SK-N-SH (cell line): Measurements from ENCODE around the gene HS3ST5. TPM values are rescaled to one million over a fixed set of nuclear protein-coding genes. Genes with fewer than 3 reads are reported as not detected.

ENCODE experiments used
- CTCF ChIA-PET: fragments of 300-600, 350-600 bp; formaldehyde crosslinking; extraction: SDS; loops from one replicate; lab custom pipeline; 2021; lab: Yijun Ruan, JAX
- POLR2A ChIA-PET: fragments of 350-600 bp; sonication (Branson Sonifier 250); formaldehyde crosslinking; extraction: SDS; loops from one replicate; lab custom pipeline; 2020; ENCODE audit warnings: antibody characterized with exemption, inconsistent platforms; lab: Yijun Ruan, JAX
- DNase-seq: peaks from one replicate; pipeline ENCODE4 v3.0.0; 2012
- H2AFZ ChIP-seq: fragments of 200-600 bp; sonication (generic); 2 replicates; pipeline ENCODE4 v1.8.1; 2016; ENCODE audit warnings: antibody characterized with exemption, mild to moderate bottlenecking, low read depth
- H3F3A ChIP-seq: fragments of 200-600 bp; sonication (generic); replicated peaks from 2 replicates; pipeline ENCODE3; 2016; ENCODE audit warnings: antibody characterized with exemption, mild to moderate bottlenecking; ENCODE audit not compliant: insufficient read depth
- H3K27ac ChIP-seq, 2 experiments: fragments of 200-500 bp in 1 of 2; fragments of 200-600 bp in 1 of 2; sonication (Bioruptor generic) in 1 of 2; sonication (generic), shearing (Covaris generic) in 1 of 2; 2 replicates each; pipeline versions ENCODE4 v1.5.1 to v1.6.1; 2014 to 2016; ENCODE audit warnings: low read depth in 2 of 2, inconsistent platforms in 1 of 2, low read length in 1 of 2, mild to moderate bottlenecking in 1 of 2, mixed read lengths in 1 of 2
- H3K27me3 ChIP-seq: fragments of 200-600 bp; sonication (generic), shearing (Covaris generic); 2 replicates; pipeline ENCODE4 v1.6.1; 2016; ENCODE audit warnings: mixed run types; ENCODE audit not compliant: insufficient read depth
- H3K36me3 ChIP-seq, 2 experiments: fragments of 200-500 bp in 1 of 2; fragments of 200-600 bp in 1 of 2; sonication (Bioruptor generic) in 1 of 2; sonication (generic) in 1 of 2; replicated peaks in 1 of 2; 2 replicates each; pipeline versions ENCODE3 to v1.5.1; 2014 to 2016; ENCODE audit warnings: low read length in 1 of 2, mild to moderate bottlenecking in 1 of 2; ENCODE audit not compliant: insufficient read depth in 2 of 2, control insufficient read depth in 1 of 2
- H3K4me1 ChIP-seq, 2 experiments: fragments of 200-500 bp in 1 of 2; fragments of 200-600 bp in 1 of 2; sonication (Bioruptor generic) in 1 of 2; sonication (generic), shearing (Covaris generic) in 1 of 2; 2 replicates each; pipeline versions ENCODE4 v1.5.1 to v1.6.1; 2014 to 2016; ENCODE audit warnings: low read depth in 1 of 2, low read length in 1 of 2, mixed run types in 1 of 2; ENCODE audit not compliant: insufficient read depth in 2 of 2, control insufficient read depth in 1 of 2
- H3K4me2 ChIP-seq: fragments of 200-600 bp; sonication (generic), shearing (Covaris generic); 2 replicates; pipeline ENCODE4 v1.6.1; 2017; ENCODE audit warnings: mixed run types
- H3K4me3 ChIP-seq, 2 experiments: fragments of 200-500 bp in 1 of 2; fragments of 200-600 bp in 1 of 2; sonication (Bioruptor generic) in 1 of 2; sonication (generic), shearing (Covaris generic) in 1 of 2; 2 replicates each; pipeline versions ENCODE4 v1.5.1 to v1.8.1; 2014 to 2016; ENCODE audit warnings: low read depth in 2 of 2, inconsistent platforms in 1 of 2, low read length in 1 of 2, mild to moderate bottlenecking in 1 of 2, mixed read lengths in 1 of 2, moderate library complexity in 1 of 2
- H3K79me2 ChIP-seq: fragments of 200-600 bp; sonication (generic); 2 replicates; pipeline ENCODE4 v1.8.1; 2017; ENCODE audit warnings: mild to moderate bottlenecking; ENCODE audit not compliant: insufficient read depth
- H3K9ac ChIP-seq: fragments of 200-600 bp; sonication (generic); 2 replicates; pipeline ENCODE4 v1.6.1; 2017; ENCODE audit warnings: mixed run types
- H3K9me2 ChIP-seq: fragments of 200-600 bp; sonication (generic); 2 replicates; pipeline ENCODE4 v1.6.1; 2017; ENCODE audit warnings: mixed run types
- H3K9me3 ChIP-seq: fragments of 200-600 bp; sonication (generic); 2 replicates; pipeline ENCODE4 v1.6.1; 2017; ENCODE audit warnings: mixed run types, mild to moderate bottlenecking, moderate library complexity
- H4K20me1 ChIP-seq: fragments of 200-600 bp; sonication (generic); 2 replicates; pipeline ENCODE4 v1.6.1; 2017; ENCODE audit warnings: mild to moderate bottlenecking, mixed run types; ENCODE audit not compliant: insufficient read depth
- CHD2 ChIP-seq: fragments of 150-350 bp; IDR thresholded peaks from 2 replicates; pipeline ENCODE4 v1.6.1; 2018; ENCODE audit warnings: low read length; ENCODE audit not compliant: partially characterized antibody
- CTCF ChIP-seq: fragments of 200-600 bp; sonication (generic); IDR thresholded peaks from 2 replicates; pipeline ENCODE4 v1.6.1; 2017; ENCODE audit warnings: antibody characterized with exemption, mild to moderate bottlenecking, moderate library complexity
- ELF1 ChIP-seq: IDR thresholded peaks from 2 replicates; pipeline ENCODE4 v1.4.0; 2012
- EP300 ChIP-seq, 2 experiments: IDR thresholded peaks; 2 replicates each; pipeline versions ENCODE4 v1.4.0 to v1.6.1; 2012; ENCODE audit warnings: borderline replicate concordance in 1 of 2, low read depth in 1 of 2, low read length in 1 of 2
- EZH2phosphoT487 ChIP-seq: fragments of 200-600 bp; sonication (generic); IDR thresholded peaks from 2 replicates; pipeline ENCODE4 v1.6.1; 2017; ENCODE audit warnings: low read depth, mixed run types, mild to moderate bottlenecking, antibody characterized with exemption, moderate library complexity, borderline replicate concordance
- FOSL2 ChIP-seq: IDR thresholded peaks from 2 replicates; pipeline ENCODE4 v1.4.0; 2012; ENCODE audit warnings: low read depth, mild to moderate bottlenecking, moderate library complexity, borderline replicate concordance
- FOXJ3 ChIP-seq: sonication (generic); formaldehyde crosslinking; IDR thresholded peaks from 2 replicates; pipeline ENCODE4 v1.5.1; 2020; ENCODE audit warnings: mild to moderate bottlenecking, missing genetic modification reagents
- FOXM1 ChIP-seq: IDR thresholded peaks from 2 replicates; pipeline ENCODE4 v1.4.0; 2012; ENCODE audit warnings: low read depth, mild to moderate bottlenecking
- GABPA ChIP-seq: IDR thresholded peaks from 2 replicates; pipeline ENCODE4 v1.4.0; 2012; ENCODE audit warnings: low read depth, mild to moderate bottlenecking
- GATA2 ChIP-seq: sonication (generic); formaldehyde crosslinking; IDR thresholded peaks from 2 replicates; pipeline ENCODE4 v1.5.0; 2020; ENCODE audit warnings: mild to moderate bottlenecking, missing genetic modification reagents
- JUND ChIP-seq: IDR thresholded peaks from 2 replicates; pipeline ENCODE4 v1.4.0; 2012
- MAX ChIP-seq: IDR thresholded peaks from 2 replicates; pipeline ENCODE4 v1.4.0; 2012; ENCODE audit warnings: low read depth
- MEF2A ChIP-seq: IDR thresholded peaks from 2 replicates; pipeline ENCODE4 v1.4.0; 2012; ENCODE audit warnings: low read depth, borderline replicate concordance
- MXI1 ChIP-seq: IDR thresholded peaks from 2 replicates; pipeline ENCODE4 v1.6.1; 2012; ENCODE audit warnings: mild to moderate bottlenecking, low read depth, low read length, improper control_type of control experiment
- NFIC ChIP-seq: IDR thresholded peaks from 2 replicates; pipeline ENCODE4 v1.4.0; 2012; ENCODE audit warnings: borderline replicate concordance
- NRF1 ChIP-seq: IDR thresholded peaks from 2 replicates; pipeline ENCODE4 v1.6.1; 2012; ENCODE audit warnings: low read depth, mild to moderate bottlenecking, low read length
- POLR2AphosphoS5 ChIP-seq: IDR thresholded peaks from 2 replicates; pipeline ENCODE4 v1.6.1; 2012; ENCODE audit warnings: low read depth, low read length
- RAD21 ChIP-seq: IDR thresholded peaks from 2 replicates; pipeline ENCODE4 v1.6.1; 2012; ENCODE audit warnings: mild to moderate bottlenecking, low read length
- RCOR1 ChIP-seq: fragments of 150-350 bp; IDR thresholded peaks from 2 replicates; pipeline ENCODE4 v1.6.1; 2017; ENCODE audit warnings: antibody characterized with exemption, low read length
- RFX5 ChIP-seq: IDR thresholded peaks from 2 replicates; pipeline ENCODE4 v1.6.1; 2012; ENCODE audit warnings: mild to moderate bottlenecking, improper control_type of control experiment, low read length
- RXRA ChIP-seq: IDR thresholded peaks from 2 replicates; pipeline ENCODE4 v1.4.0; 2012; ENCODE audit warnings: low read depth, mild to moderate bottlenecking, borderline replicate concordance
- SIN3A ChIP-seq: IDR thresholded peaks from 2 replicates; pipeline ENCODE4 v1.6.1; 2012; ENCODE audit warnings: low read depth, mild to moderate bottlenecking, low read length, moderate library complexity, borderline replicate concordance
- SMC3 ChIP-seq: IDR thresholded peaks from 2 replicates; pipeline ENCODE4 v1.6.1; 2012; ENCODE audit warnings: low read depth, low read length, improper control_type of control experiment
- TAF1 ChIP-seq: IDR thresholded peaks from 2 replicates; pipeline ENCODE4 v1.6.1; 2012; ENCODE audit warnings: low read depth, mild to moderate bottlenecking, low read length, moderate library complexity, borderline replicate concordance
- USF2 ChIP-seq: fragments of 150-350 bp; IDR thresholded peaks from 2 replicates; pipeline ENCODE4 v1.6.1; 2017; ENCODE audit warnings: antibody characterized with exemption, low read length, low read depth, borderline replicate concordance
- YY1 ChIP-seq: IDR thresholded peaks from 2 replicates; pipeline ENCODE4 v1.4.0; 2012; ENCODE audit warnings: low read depth, mild to moderate bottlenecking
- ZBTB33 ChIP-seq: IDR thresholded peaks from 2 replicates; pipeline ENCODE4 v1.4.0; 2012; ENCODE audit warnings: low read depth, borderline replicate concordance
- WGBS: methylation state at CpG from one replicate; pipeline ENCODE4 v1.1.6; 2017; ENCODE audit warnings: low lambda C conversion rate; 5-methylcytosine and 5-hydroxymethylcytosine counted together
- polyA plus RNA-seq, 3 experiments: library from polyadenylated mRNA; depleted of rRNA; stranded (reverse); fragments of >200 nt; gene quantifications; 2 replicates each; pipeline ENCODE4 v1.2.3, GENCODE V29; 2012

Gene HS3ST5
- polyA plus RNA-seq, 1 of the 3 experiments (the other 2 are of a cell fraction) = 0.02 TPM

- Histone ChIP-seq H3K9me3 (no peaks in the 10 kb centered on the region), H3K9ac (no peak overlapping the region), H3K27ac (no peak overlapping the region), H3K4me1 (no peaks in the 10 kb centered on the region), H2AFZ (no peak overlapping the region), H4K20me1 (no peaks in the 10 kb centered on the region), H3F3A (no peaks in the 10 kb centered on the region), H3K4me2 (no peak overlapping the region), H3K9me2 (no peaks in the 10 kb centered on the region), H3K27me3 (no peaks in the 10 kb centered on the region), H3K36me3 (no peaks in the 10 kb centered on the region), H3K4me3 (no peak overlapping the region), H3K79me2 (no peaks in the 10 kb centered on the region)
- ChIA-PET POLR2A (no interaction called here), CTCF (interaction anchor here (0.6 kb wide), 1 partner anchor 34 kb away, joined by 3 read pairs; no protein-coding TSS in a partner anchor)
- no peak for DNase-seq
- TF ChIP-seq POLR2AphosphoS5 (no peak), TAF1 (no peak), CHD2 (no peak), RCOR1 (no peak), RXRA (no peak), SIN3A (no peak), GATA2 (CRISPR knock-in tag) (no peak), USF2 (no peak), ZBTB33 (no peak), FOSL2 (no peak), JUND (no peak), NFIC (no peak), NRF1 (no peak), YY1 (no peak), EZH2phosphoT487 (no peak), FOXM1 (no peak)
- 43% methylated on average over 3 of the region's 3 CpGs for WGBS
Observed at GRCh38 chr6:114240796-114241195, 102.0 kb downstream of the HS3ST5 start.

- Histone ChIP-seq H3K79me2 (no peaks in the 10 kb centered on the region), H3F3A (no peaks in the 10 kb centered on the region), H2AFZ (no peak overlapping the region), H3K36me3 (peaks cover 0 to 4% of the 10 kb centered on the region in 2 experiments), H3K27ac (no peak overlapping the region), H3K9ac (no peak overlapping the region), H3K4me2 (no peak overlapping the region), H4K20me1 (no peaks in the 10 kb centered on the region), H3K9me3 (no peaks in the 10 kb centered on the region), H3K27me3 (no peaks in the 10 kb centered on the region), H3K9me2 (no peaks in the 10 kb centered on the region), H3K4me1 (no peaks in the 10 kb centered on the region), H3K4me3 (no peak overlapping the region)
- WGBS = 52% methylated on average over 2 of the region's 2 CpGs
- DNase-seq = no peak
- CTCF ChIA-PET = no interaction called here
- POLR2A ChIA-PET = no interaction called here
- no peak for TF ChIP-seq POLR2AphosphoS5
- no peak for TF ChIP-seq RFX5
- no peak for TF ChIP-seq SIN3A
- no peak for TF ChIP-seq ELF1
- TF ChIP-seq MAX = no peak
- no peak for TF ChIP-seq NFIC
- no peak for TF ChIP-seq RCOR1
- TF ChIP-seq CTCF = no peak
- no peak for TF ChIP-seq GABPA
- TF ChIP-seq SMC3 = no peak
- no peak for TF ChIP-seq CHD2
- TF ChIP-seq MXI1 = no peak
- no peak for TF ChIP-seq MEF2A
- TF ChIP-seq EP300 (IDR thresholded peaks at IDR 0.05; ENCODE audit: borderline replicate concordance in 1 of 2, low read depth in 1 of 2, low read length in 1 of 2) = no peak
- TF ChIP-seq JUND = no peak
- no peak for TF ChIP-seq FOXJ3 (CRISPR knock-in tag)
- TF ChIP-seq RAD21 = no peak
Observed at GRCh38 chr6:114228675-114229074, 114.1 kb downstream of the HS3ST5 start.
